ENCODE measurements around the gene KAT14.
"Not testable (repeated sequence)": the region's sequence is repeated elsewhere in the genome, so short reads cannot be mapped to it uniquely, and the experiment has no call there.

Gene KAT14

DNA sequence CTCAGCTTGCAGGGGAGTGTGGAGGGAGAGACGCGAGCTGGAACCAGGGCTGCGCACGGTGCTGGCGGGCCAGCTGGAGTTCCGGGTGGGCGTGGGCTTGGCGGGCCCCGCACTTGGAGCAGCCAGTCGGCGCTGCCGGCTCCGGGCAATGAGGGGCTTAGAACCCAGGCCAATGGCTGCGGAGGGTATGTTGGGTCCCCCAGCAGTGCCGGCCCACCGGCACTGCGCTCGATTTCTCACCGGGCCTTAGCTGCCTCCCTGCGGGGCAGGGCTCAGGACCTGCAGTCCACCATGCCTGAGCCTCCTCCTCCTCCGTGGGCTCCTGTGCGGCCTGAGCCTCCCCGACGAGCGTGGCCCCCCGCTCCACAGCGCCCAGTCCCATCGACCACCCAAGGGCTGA is 89.1 kb downstream of the KAT14 start:
- not testable (repeated sequence) for FAIRE-seq

DNA sequence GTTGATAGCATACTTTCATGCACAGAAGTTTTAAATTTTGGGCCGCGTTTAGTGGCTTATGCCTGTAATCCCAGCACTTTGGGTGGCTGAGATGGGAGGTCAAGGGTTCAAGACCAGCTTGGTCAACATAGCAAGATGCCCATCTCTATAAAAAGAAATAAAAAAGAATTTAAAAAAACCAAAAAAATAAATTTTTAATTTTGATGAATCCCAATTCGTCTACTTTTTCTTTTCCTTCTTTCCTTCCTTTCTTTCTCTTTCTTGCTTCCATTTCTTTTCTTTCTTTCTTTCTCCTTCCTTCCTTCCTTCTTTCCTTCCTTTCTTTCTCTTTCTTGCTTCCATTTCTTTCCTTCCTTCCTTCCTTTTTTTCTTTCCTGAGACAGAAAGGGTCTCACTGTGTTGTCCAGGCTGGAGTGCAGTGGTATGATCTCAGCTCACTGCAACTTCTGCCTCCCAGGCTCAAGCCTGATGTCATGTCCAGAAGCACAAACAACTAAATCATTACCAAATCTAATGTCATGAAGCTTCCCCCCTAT is 95.8 kb downstream of the KAT14 start:
- FAIRE-seq, result no peak
